ENCODE results near the gene PUSL1. TPM values are rescaled to one million over a fixed set of nuclear protein-coding genes. Genes with fewer than 3 reads are reported as not detected.

The PUSL1 gene
- total RNA-seq, 1 donor from 2014 or later: 45.5 TPM

- no peaks in the 10 kb centered on the region for H3K36me3 Mint-ChIP-seq (ENCODE audit: unreplicated experiment)
- H3K27ac Mint-ChIP-seq (ENCODE audit: unreplicated experiment): peak within 1 kb of the TSS; percentile 85
- no peak for DNase-seq
- H3K27me3 Mint-ChIP-seq (ENCODE audit: unreplicated experiment): peaks cover 10% of the 10 kb centered on the region
- peaks cover 5% of the 10 kb centered on the region for H3K4me1 Mint-ChIP-seq (ENCODE audit: low read depth, unreplicated experiment)
- peaks cover 15% of the 10 kb centered on the region for H3K9me3 Mint-ChIP-seq (ENCODE audit: unreplicated experiment)
- TF ChIP-seq CTCF (IDR thresholded peaks at IDR 0.05; ENCODE audit: partially characterized antibody, unreplicated experiment): no peak
- H3K4me3 Mint-ChIP-seq (ENCODE audit: unreplicated experiment): no peak within 1 kb of the TSS
Measured at GRCh38 chr1:1331068-1331965, 22.9 kb downstream of the PUSL1 start, which contains the start of gene TAS1R3. TSS of gene TAS1R3 (plus strand) at chr1:1331280. CDS start at chr1:1331346, 66 bp downstream.

DNA sequence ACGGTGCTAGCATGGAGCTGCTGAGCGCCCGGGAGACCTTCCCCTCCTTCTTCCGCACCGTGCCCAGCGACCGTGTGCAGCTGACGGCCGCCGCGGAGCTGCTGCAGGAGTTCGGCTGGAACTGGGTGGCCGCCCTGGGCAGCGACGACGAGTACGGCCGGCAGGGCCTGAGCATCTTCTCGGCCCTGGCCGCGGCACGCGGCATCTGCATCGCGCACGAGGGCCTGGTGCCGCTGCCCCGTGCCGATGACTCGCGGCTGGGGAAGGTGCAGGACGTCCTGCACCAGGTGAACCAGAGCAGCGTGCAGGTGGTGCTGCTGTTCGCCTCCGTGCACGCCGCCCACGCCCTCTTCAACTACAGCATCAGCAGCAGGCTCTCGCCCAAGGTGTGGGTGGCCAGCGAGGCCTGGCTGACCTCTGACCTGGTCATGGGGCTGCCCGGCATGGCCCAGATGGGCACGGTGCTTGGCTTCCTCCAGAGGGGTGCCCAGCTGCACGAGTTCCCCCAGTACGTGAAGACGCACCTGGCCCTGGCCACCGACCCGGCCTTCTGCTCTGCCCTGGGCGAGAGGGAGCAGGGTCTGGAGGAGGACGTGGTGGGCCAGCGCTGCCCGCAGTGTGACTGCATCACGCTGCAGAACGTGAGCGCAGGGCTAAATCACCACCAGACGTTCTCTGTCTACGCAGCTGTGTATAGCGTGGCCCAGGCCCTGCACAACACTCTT is 23.8 kb downstream of the PUSL1 start:
- Mint-ChIP-seq H3K9me3 (ENCODE audit: unreplicated experiment) (peaks cover 15% of the 10 kb centered on the region), H3K4me1 (ENCODE audit: low read depth, unreplicated experiment) (peaks cover 5% of the 10 kb centered on the region), H3K36me3 (ENCODE audit: unreplicated experiment) (no peaks in the 10 kb centered on the region), H3K27ac (ENCODE audit: unreplicated experiment) (no peak overlapping the region), H3K27me3 (ENCODE audit: unreplicated experiment) (peaks cover 10% of the 10 kb centered on the region), H3K4me3 (ENCODE audit: unreplicated experiment) (no peak overlapping the region)
- DNase-seq: no peak
- TF ChIP-seq CTCF (IDR thresholded peaks at IDR 0.05; ENCODE audit: partially characterized antibody, unreplicated experiment): no peak

DNA sequence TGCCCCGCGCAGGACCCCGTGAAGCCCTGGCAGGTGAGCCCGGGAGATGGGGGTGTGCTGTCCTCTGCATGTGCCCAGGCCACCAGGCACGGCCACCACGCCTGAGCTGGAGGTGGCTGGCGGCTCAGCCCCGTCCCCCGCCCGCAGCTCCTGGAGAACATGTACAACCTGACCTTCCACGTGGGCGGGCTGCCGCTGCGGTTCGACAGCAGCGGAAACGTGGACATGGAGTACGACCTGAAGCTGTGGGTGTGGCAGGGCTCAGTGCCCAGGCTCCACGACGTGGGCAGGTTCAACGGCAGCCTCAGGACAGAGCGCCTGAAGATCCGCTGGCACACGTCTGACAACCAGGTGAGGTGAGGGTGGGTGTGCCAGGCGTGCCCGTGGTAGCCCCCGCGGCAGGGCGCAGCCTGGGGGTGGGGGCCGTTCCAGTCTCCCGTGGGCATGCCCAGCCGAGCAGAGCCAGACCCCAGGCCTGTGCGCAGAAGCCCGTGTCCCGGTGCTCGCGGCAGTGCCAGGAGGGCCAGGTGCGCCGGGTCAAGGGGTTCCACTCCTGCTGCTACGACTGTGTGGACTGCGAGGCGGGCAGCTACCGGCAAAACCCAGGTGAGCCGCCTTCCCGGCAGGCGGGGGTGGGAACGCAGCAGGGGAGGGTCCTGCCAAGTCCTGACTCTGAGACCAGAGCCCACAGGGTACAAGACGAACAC is 24.5 kb downstream of the PUSL1 start:
- no peak for TF ChIP-seq CTCF (IDR thresholded peaks at IDR 0.05; ENCODE audit: partially characterized antibody, unreplicated experiment)
- no peak overlapping the region for H3K27ac Mint-ChIP-seq (ENCODE audit: unreplicated experiment)
- peaks cover 10% of the 10 kb centered on the region for H3K27me3 Mint-ChIP-seq (ENCODE audit: unreplicated experiment)
- DNase-seq: no peak
- peaks cover 15% of the 10 kb centered on the region for H3K9me3 Mint-ChIP-seq (ENCODE audit: unreplicated experiment)
- peaks cover 5% of the 10 kb centered on the region for H3K4me1 Mint-ChIP-seq (ENCODE audit: low read depth, unreplicated experiment)
- H3K36me3 Mint-ChIP-seq (ENCODE audit: unreplicated experiment): no peaks in the 10 kb centered on the region
- no peak overlapping the region for H3K4me3 Mint-ChIP-seq (ENCODE audit: unreplicated experiment)

DNA sequence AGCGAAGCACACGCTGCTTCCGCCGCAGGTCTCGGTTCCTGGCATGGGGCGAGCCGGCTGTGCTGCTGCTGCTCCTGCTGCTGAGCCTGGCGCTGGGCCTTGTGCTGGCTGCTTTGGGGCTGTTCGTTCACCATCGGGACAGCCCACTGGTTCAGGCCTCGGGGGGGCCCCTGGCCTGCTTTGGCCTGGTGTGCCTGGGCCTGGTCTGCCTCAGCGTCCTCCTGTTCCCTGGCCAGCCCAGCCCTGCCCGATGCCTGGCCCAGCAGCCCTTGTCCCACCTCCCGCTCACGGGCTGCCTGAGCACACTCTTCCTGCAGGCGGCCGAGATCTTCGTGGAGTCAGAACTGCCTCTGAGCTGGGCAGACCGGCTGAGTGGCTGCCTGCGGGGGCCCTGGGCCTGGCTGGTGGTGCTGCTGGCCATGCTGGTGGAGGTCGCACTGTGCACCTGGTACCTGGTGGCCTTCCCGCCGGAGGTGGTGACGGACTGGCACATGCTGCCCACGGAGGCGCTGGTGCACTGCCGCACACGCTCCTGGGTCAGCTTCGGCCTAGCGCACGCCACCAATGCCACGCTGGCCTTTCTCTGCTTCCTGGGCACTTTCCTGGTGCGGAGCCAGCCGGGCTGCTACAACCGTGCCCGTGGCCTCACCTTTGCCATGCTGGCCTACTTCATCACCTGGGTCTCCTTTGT is 25.3 kb downstream of the PUSL1 start:
- H3K9me3 Mint-ChIP-seq (ENCODE audit: unreplicated experiment): peaks cover 15% of the 10 kb centered on the region
- no peak overlapping the region for H3K27ac Mint-ChIP-seq (ENCODE audit: unreplicated experiment)
- H3K4me1 Mint-ChIP-seq (ENCODE audit: low read depth, unreplicated experiment): peaks cover 5% of the 10 kb centered on the region
- H3K36me3 Mint-ChIP-seq (ENCODE audit: unreplicated experiment): no peaks in the 10 kb centered on the region
- no peak for TF ChIP-seq CTCF (IDR thresholded peaks at IDR 0.05; ENCODE audit: partially characterized antibody, unreplicated experiment)
- DNase-seq: no peak
- peaks cover 10% of the 10 kb centered on the region for H3K27me3 Mint-ChIP-seq (ENCODE audit: unreplicated experiment)
- no peak overlapping the region for H3K4me3 Mint-ChIP-seq (ENCODE audit: unreplicated experiment)

Data from glutamatergic neuron (in vitro differentiated cells).